ENCODE measurements around the gene FTH1. TPM values are rescaled to one million over a fixed set of nuclear protein-coding genes. Genes with fewer than 3 reads are reported as not detected.

The FTH1 gene
- total RNA-seq, 4 donors from 2014 or later, result 3,399 to 5,471 (median 4,336) TPM

DNA sequence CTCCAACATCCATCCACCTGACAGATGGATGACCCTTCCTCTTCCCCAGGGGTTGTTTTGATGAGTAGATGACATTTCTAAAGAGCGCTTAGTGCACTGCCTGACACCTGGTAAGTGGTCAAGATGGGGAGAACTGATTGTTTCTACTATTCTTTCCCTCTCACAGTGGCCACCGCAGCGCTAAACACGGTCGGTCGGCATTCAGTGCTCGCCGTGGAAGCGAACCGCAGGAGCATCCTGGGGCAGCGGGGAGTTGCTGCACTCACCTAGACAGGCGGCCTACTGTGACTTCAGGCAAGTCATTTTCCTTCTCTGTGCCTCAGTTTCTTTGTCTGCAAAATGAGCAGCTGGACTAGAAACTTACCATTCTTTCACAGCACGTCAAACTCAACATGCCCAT, 22.2 kb downstream of the FTH1 start:
- no peak overlapping the region for H3K4me3 ChIP-seq
- no peaks in the 10 kb centered on the region for H3K4me1 ChIP-seq
- no peaks in the 10 kb centered on the region for H3K27me3 ChIP-seq
- TF ChIP-seq POLR2A (IDR thresholded peaks at IDR 0.05), result no peak
- TF ChIP-seq, protein P1, sequence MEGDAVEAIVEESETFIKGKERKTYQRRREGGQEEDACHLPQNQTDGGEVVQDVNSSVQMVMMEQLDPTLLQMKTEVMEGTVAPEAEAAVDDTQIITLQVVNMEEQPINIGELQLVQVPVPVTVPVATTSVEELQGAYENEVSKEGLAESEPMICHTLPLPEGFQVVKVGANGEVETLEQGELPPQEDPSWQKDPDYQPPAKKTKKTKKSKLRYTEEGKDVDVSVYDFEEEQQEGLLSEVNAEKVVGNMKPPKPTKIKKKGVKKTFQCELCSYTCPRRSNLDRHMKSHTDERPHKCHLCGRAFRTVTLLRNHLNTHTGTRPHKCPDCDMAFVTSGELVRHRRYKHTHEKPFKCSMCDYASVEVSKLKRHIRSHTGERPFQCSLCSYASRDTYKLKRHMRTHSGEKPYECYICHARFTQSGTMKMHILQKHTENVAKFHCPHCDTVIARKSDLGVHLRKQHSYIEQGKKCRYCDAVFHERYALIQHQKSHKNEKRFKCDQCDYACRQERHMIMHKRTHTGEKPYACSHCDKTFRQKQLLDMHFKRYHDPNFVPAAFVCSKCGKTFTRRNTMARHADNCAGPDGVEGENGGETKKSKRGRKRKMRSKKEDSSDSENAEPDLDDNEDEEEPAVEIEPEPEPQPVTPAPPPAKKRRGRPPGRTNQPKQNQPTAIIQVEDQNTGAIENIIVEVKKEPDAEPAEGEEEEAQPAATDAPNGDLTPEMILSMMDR (IDR thresholded peaks at IDR 0.05), result no peak
- no peaks in the 10 kb centered on the region for H3K9me3 ChIP-seq
- no peak for DNase-seq
- H3K36me3 ChIP-seq, result no peaks in the 10 kb centered on the region
- no peak overlapping the region for H3K27ac ChIP-seq

DNA sequence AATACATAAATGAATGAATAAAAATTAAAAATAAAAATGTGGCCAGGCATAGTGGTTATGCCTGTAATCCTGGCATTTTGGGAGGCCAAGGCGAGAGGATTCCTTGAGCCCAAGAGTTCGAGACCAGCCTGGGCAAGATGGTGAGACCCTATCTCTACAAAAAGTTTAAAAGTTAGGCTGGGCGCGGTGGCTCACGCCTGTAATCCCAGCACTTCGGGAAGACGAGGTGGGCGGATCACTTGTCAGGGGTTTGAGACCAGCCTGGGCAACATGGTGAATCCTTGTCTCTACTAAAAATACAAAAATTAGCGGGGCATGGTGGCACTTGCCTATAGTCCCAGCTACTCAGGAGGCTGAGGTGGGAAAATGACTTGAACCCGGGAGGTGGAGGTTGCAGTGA, 27.0 kb downstream of the FTH1 start:
- no peak for TF ChIP-seq POLR2A (IDR thresholded peaks at IDR 0.05)
- TF ChIP-seq, protein P1 (IDR thresholded peaks at IDR 0.05), result no peak

DNA sequence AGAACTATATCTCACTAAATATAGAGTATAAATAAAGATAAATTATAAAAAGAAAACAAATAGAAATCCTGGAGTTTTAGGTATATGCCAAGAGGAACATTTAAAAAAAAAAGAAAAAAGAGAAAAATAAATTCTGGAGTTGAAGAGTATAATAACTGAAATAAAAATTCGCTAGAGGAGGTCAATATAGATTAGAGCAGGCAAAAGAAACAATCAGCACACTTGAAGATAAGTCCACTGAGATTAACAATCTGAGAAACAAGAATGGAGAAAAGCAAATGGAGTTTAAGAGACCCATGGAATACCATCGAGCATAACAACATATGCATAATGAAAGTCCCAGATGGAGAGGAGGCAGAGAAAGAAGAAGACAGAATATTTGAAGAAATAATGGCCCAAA, 31.6 kb downstream of the FTH1 start:
- no peak for TF ChIP-seq POLR2A (IDR thresholded peaks at IDR 0.05)
- TF ChIP-seq, protein P1 (IDR thresholded peaks at IDR 0.05), result no peak
- Histone ChIP-seq H3K27me3 (no peaks in the 10 kb centered on the region), H3K4me1 (no peaks in the 10 kb centered on the region), H3K27ac (no peak overlapping the region), H3K36me3 (no peaks in the 10 kb centered on the region), H3K4me3 (no peak overlapping the region), H3K9me3 (no peaks in the 10 kb centered on the region)
- DNase-seq, result no peak

More for the DNA sequence above, 27.0 kb downstream of the FTH1 start:
- Histone ChIP-seq H3K36me3 (no peaks in the 10 kb centered on the region), H3K4me3 (no peak overlapping the region), H3K9me3 (no peaks in the 10 kb centered on the region), H3K27me3 (no peaks in the 10 kb centered on the region), H3K4me1 (no peaks in the 10 kb centered on the region), H3K27ac (no peak overlapping the region)
- no peak for DNase-seq

DNA sequence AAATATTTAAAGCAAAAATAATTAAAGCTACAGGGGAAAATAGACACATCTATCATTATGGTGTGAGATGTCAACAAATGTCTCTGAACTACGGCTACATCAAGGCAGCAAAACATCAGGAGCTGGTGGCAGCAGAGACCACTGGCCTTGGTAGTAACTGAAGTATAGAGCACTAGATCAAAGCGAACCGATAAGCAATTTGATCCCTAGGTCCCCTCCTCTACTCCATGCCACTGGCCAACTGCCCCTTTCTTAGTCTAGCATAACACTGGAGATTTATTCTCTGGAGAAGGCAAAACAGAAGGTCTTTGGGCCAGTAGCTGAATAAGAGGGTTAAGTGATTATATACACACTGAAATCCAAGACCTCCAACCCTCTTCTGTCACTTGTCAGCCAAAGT, 36.5 kb downstream of the FTH1 start:
- H3K27ac ChIP-seq, result no peak overlapping the region
- H3K4me3 ChIP-seq, result no peak overlapping the region
- no peaks in the 10 kb centered on the region for H3K9me3 ChIP-seq
- no peaks in the 10 kb centered on the region for H3K4me1 ChIP-seq
- TF ChIP-seq POLR2A (IDR thresholded peaks at IDR 0.05), result no peak
- TF ChIP-seq, protein P1 (IDR thresholded peaks at IDR 0.05), result no peak
- H3K27me3 ChIP-seq, result no peaks in the 10 kb centered on the region
- H3K36me3 ChIP-seq, result no peaks in the 10 kb centered on the region
- no peak for DNase-seq

GRCh38 chr11:61928606-61929005, 38.8 kb downstream of the FTH1 start:
- H3K27me3 ChIP-seq, result no peaks in the 10 kb centered on the region
- no peak overlapping the region for H3K4me3 ChIP-seq
- H3K4me1 ChIP-seq, result no peaks in the 10 kb centered on the region
- no peaks in the 10 kb centered on the region for H3K9me3 ChIP-seq
- DNase-seq, result no peak
- no peaks in the 10 kb centered on the region for H3K36me3 ChIP-seq
- no peak overlapping the region for H3K27ac ChIP-seq
- no peak for TF ChIP-seq POLR2A (IDR thresholded peaks at IDR 0.05)
- TF ChIP-seq, protein P1 (IDR thresholded peaks at IDR 0.05), result no peak

GRCh38 chr11:61927501-61927900, 39.9 kb downstream of the FTH1 start:
- peaks cover 0 to 3% (median 0%) of the 10 kb centered on the region in 4 donors for H3K4me1 ChIP-seq
- no peak for DNase-seq
- H3K27ac ChIP-seq, result no peak overlapping the region
- no peak overlapping the region for H3K4me3 ChIP-seq
- H3K36me3 ChIP-seq, result no peaks in the 10 kb centered on the region
- H3K9me3 ChIP-seq, result no peaks in the 10 kb centered on the region
- no peaks in the 10 kb centered on the region for H3K27me3 ChIP-seq
- TF ChIP-seq, protein P1 (IDR thresholded peaks at IDR 0.05), result no peak
- no peak for TF ChIP-seq POLR2A (IDR thresholded peaks at IDR 0.05)

Data from Peyer's patch (tissue), 4 donors.